HS-27A (cell line): ENCODE measurements around the gene DCAF11.
A peak's percentile ranks its signal among the peaks of the same experiment; 100 is the strongest.

Experiments used
- DNase-seq: peaks from one replicate; pipeline ENCODE4 v3.0.0-alpha.2; 2012; ENCODE audit warnings: low read depth, missing footprints

DCAF11 gene

DNA sequence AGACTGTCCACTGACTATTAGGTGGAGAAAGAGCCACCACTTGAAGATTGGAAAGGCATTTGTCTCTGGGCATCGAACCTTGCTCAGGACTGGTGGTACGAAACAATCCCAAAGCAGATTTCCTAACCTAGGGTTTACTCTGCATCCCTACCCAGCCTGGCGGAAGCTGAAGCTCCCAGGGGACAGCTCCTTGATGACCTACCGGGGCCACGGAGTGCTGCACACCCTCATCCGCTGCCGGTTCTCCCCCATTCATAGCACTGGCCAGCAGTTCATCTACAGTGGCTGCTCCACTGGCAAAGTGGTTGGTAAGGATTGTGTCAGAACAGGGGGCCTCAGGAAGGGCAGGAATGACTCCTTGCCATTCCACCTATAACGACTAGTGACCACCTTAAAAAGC is 6.6 kb downstream of the DCAF11 start:
- no peak for DNase-seq

DNA sequence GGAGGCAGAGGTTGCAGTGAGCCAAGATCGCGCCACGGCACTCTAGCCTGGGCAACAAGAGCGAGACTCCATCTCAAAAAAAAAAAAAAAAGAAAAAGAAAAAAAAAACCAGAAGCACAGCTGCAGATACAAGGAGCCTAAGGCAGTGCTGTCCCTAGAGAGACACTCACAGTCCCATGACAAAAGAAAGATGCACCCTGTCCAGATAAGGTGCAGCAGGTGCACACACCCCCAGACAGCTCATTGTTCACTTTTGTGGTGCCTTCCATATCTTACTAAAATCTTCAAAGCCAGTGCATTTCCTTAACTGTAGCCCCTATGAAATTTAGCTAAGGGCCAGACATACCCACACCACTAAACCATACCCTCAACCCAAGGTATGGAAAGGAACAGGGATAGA is 7.8 kb downstream of the DCAF11 start:
- no peak for DNase-seq

DNA sequence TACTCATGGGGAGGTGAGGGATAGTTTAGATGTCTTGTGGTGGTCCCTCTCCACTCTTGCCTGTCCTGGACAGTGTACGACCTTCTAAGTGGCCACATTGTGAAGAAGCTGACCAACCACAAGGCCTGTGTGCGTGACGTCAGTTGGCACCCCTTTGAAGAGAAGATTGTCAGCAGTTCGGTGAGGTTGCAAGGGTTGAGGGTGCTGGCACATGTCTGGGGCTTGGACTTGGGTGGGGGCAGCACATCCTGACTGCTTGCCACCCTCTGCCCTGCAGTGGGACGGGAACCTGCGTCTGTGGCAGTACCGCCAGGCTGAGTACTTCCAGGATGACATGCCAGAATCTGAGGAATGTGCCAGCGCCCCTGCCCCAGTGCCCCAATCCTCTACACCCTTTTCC is 8.3 kb downstream of the DCAF11 start:
- no peak for DNase-seq

DNA sequence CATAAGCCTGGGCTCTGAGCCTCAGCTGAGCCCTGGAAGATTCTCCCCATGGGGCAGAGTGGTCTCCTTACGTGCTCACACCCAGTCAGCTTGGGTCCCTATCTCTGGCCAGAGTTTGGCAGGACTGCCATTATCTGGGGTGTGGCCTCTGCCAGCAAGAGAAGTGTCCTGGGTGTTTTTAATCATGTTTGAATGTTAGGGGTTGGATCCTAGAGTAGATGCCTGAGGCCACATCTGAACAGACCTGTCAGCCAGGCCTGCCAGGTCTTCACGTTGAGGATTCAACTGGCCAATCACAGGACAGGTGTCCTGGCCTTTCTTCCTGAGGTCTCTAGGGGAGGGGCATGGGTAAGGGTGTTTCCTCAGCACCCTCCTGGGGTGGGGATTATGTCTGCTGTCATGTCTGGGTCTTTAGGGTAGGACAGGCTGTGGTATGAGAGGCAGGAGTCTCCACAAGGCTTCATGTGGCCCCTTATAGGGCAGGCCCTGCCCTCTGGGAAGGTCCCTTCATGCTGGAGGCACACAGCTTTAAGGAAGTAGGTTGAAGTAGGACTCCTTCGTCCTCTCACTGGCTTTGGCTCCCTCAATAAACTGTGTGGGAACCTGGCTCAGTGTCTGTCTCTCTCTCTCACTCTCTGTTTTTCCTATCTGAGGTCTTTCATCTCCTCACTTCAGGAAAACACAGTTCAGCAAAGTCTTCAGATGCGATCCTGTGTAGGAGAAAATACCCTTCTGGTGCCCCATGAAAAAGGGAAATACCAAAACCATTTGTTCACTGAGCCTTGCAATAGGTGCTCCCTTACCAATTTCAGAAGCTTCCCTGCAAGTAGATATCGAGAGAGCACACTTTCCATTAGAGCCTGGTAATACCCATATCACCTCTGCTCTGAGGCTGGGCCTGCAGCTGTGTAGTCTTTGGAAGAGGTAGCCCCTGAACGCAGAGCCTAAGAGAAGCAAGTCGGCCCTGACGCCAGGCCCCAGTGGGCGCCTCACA is 9.1 kb downstream of the DCAF11 start:
- no peak for DNase-seq

DNA sequence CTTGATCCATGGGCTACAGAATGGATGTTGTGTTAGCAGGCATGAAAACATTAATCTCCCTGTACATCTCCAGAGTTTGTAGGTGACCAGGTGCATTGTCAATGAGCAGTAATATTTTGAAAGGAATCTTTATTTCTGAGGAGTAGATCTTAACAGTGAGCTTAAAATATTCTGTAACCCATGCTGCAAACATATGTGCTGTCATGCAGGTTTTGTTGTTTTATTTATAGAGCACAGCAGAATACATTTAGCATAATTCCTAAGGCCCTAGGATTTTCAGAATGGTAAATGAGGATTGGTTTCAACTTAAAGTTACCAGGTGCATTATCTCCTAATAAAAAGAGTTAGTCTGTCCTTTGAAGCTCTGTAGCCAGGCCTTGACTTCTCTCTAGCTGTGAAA is 12.4 kb downstream of the DCAF11 start:
- no peak for DNase-seq

DNA sequence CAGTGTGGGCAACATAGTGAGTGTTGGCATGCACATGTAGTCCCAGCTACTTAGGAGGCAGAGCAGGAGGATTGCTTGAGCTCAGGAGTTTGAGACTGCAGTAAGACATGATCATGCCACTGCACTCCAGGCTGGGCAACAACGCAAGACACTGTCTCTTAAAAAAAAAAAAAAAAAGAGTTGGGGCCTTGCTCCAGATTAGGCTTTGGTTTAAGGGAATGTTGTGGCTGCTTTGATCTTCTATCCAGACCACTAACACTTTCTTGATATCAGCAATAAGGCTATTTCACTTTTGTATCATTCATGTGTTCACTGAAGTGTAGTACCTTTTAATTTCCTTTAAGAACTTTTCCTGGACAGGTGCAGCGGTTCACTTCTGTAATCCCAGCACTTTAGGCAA is 13.1 kb downstream of the DCAF11 start:
- no peak for DNase-seq

DNA sequence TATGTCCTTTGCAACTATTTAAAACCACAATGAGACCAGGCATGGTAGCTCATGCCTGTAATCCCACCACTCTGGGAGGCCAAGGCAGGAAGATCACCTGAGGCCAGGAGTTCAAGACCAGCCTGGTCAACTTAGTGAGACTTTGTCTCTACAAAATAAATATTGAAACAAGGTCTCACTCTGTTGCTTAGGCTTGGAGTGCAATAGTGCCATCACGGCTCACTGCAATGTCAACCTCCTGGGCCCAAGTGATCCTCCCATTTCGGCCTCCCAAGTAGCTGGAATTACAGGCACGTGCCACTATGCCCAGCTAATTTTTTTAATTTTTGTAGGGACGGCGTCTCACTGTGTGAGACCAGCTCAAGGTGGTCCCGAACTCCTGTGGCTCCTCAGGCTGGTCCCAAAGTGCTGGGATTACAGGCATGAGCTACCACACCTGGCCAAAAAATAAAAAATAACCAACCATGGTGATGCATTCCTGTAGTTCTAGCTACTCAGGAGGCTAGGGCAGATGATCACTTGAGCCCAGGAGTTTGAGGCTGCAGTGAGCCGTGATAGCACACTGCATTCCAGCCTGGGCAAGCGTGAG is 14.9 kb downstream of the DCAF11 start:
- no peak for DNase-seq

DNA sequence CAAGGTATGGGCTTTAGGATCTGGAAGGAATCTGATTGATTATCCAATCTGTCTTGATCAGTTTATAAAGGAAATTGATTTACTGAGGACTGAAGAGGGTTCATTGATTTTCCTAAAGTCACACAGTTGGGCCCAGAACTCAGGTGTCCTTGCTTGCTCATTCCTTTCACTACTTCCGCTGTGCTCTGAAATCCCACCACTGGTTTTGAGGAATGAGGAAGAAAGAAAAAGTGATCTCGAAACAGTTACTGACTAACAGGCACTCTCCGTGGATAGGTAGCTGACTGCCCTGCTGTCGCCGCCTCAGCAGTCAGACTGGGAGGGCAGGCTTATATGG is 15.8 kb downstream of the DCAF11 start, which contains the start of gene FITM1:
Gene FITM1 (plus strand): TSS at position 280 of the 337 bp plus-strand sequence. CDS start 905 bp downstream, outside the sequence.
- no peak for DNase-seq

DNA sequence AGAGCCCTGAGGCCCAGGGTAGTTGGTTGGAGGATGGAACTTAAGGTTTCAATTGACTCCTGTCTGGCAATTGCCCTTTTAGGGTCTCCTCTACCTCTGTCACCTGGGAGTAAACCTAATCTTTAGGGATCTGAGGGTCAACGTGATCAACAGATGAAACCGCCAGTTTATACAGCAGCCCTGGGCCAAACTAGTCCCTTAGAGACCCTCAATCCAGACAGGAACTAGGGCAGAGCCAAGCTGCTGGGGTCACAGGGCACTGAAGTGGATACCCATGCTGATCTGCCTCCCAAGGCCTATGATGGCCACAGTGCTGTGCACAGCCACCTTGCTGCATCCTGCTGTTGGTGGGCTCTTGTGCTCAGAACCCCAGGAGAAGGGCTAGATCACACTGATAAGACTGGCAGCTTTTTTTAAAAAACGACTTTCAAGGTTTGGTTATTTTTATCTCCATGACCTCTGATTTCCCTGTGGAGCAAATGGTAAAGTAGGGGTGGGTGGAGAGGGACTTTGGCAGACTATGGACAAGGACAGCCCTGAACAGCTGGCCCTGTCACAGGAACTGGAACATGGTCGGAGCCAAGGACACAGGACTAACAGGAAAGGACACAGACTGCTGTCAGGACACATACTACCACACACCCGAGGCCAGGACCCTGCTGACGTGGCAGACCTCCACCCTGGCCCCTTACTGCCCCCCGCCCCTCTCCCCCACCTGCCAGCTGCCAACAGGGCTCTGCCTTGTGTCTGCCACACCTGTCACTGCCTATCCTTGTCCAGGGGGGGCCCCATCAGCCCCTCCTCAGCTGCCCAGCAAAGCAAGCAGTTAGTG is 16.4 kb downstream of the DCAF11 start:
- DNase-seq: no peak

DNA sequence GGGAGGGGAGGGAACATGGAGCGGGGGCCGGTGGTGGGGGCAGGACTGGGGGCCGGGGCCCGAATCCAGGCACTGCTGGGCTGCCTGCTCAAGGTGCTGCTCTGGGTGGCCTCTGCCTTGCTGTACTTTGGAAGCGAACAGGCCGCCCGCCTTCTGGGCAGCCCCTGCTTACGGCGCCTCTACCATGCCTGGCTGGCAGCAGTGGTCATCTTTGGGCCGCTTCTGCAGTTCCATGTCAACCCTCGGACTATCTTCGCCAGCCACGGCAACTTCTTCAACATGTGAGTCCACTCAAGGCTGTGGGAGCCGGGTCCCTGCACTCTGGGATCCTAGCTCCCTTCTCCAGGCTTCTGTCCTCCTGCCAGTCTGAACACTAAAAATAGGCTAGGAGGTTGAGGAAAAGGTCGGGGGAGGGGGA is 17.0 kb downstream of the DCAF11 start:
- no peak for DNase-seq

DNA sequence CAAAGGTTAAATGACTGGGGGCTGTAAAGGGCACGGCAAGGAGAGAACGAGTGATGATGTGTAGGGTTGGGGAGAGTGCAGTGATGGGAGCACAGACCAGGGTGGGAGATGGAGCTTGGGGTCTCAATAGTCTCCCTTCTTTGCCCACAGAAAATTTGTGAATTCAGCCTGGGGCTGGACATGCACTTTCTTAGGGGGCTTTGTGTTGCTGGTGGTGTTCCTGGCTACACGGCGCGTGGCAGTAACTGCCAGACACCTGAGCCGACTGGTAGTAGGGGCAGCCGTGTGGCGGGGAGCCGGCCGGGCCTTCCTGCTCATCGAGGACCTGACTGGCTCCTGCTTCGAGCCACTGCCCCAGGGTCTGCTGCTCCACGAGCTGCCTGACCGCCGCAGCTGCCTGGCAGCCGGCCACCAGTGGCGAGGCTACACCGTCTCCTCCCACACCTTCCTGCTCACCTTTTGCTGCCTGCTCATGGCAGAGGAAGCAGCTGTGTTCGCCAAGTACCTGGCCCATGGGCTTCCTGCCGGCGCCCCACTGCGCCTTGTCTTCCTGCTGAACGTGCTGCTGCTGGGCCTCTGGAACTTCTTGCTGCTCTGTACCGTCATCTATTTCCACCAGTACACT is 17.6 kb downstream of the DCAF11 start:
- no peak for DNase-seq

DNA sequence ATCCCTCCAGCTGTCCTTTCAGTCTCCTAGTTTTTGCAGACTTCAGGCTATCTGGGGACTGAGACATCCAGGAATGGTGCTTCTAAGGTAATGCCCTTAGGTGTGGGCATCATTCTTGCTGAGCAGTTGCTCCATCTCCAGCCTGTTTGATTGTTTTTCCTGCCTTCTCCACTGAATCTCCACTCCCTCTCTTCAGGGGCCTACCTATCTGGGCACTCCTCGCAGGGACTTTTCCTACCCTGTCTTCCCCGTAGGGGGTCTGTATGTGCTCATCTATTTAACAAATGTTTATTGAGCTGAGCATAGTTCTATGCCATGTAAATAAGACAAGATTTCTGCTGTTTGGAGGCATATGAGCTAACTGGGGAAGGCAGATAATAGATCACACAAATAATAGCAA is 18.4 kb downstream of the DCAF11 start:
- DNase-seq: no peak

DNA sequence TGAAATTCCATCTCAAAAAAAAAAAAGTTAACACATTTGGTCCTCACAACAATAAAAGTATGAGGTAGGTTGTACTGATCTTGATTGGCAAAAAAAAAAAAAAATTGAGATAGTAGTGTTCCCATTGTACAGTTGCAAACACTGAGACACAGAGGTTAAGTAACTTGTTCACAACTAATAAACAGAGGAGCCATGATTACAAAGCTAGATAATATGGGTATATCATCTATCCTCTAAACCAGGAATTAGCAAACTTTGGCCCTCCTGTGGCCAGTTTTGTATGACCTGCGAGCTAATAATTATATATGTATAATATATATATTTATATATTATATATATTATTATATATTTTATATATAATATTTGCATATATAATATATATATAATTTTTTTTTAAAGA is 19.2 kb downstream of the DCAF11 start:
- DNase-seq: no peak

DNA sequence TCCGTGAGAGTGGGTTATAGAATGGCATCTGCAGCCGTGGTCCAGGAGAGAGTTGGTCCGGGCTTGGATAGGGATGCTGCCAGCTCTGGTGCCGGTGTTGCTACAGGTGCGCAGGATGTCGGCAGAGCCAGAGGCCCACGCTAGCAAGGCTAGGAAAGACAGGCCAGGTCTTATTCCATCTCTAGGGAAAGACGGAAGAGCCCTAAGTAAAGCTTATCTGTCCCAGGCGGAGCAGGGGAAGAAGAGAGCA is 20.9 kb downstream of the DCAF11 start:
- no peak for DNase-seq

DNA sequence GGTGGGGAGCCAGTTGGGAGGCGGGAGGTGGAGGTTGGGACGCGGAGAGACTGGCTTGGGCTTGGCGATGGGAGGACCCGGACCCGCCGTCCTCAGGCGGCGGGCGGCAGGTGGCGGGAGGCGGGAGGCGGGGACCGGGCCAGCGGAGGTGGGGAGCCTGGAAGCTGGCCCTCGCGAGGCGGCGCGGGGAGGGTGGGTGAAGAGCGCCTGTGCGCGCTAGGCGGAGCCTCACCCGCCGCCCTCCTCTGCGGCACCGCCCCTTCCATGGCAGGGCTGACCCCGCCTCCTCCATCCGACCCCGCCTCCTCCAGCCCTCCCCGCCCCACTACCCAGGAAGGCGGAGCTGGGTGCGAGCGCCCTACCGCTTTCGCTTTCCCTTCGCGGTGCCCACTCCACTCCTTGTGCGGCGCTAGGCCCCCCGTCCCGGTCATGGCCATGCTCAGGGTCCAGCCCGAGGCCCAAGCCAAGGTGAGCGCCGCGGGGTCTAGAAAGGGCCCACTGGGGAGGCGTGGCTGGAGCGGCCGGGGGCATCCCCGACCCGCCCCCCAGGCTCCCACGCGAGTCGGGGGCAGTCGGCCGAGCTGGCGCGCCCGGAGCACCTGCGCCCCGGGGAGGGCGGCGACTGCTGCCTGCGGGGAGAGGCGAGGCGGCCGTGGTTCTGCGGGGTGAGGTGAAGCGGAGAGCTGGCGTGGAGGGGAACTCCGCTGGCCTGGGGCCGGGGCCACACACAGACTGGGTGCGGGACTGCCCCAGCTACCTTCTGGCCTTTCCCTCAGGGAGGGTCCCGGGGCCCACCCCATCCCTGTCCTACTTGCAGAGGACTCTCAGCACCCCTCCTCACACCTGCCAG is 21.5 kb downstream of the DCAF11 start, which contains the start of gene PSME1:
Gene PSME1 (plus strand): TSS at position 361 of the 850 bp plus-strand sequence. CDS start 69 bp downstream, at position 430.
- peak; percentile 63 for DNase-seq

DNA sequence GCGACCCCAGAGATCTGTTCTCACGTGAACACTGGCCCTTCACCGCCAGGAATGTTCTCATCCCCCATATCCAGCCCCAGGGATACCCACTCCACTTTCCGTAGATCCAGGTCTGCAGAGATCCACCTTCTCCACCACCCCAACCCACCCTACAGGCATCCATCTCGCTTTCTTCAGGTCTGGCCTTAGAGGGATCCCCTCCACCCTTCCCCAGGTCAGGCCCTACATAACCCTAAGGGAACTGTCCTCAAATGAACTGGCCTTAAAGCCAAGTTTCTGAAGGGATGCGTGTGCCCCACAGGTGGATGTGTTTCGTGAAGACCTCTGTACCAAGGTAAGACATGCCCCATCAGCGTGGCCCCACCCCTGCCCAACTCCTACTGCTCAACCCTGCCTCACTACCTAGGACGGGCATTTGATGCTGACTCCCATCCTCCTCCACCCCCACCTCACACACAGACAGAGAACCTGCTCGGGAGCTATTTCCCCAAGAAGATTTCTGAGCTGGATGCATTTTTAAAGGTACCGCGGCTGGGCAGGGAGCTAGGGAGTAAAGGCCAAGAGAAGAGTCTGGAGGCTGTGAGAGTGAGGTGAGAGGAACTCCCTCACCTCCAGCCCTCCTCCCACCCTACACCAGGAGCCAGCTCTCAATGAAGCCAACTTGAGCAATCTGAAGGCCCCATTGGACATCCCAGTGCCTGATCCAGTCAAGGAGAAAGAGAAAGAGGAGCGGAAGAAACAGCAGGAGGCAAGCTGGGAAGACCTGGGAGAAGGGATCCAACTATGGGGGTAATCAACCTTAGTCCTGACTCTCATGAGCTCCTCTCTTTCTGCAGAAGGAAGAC is 22.3 kb downstream of the DCAF11 start:
- DNase-seq: no peak

DNA sequence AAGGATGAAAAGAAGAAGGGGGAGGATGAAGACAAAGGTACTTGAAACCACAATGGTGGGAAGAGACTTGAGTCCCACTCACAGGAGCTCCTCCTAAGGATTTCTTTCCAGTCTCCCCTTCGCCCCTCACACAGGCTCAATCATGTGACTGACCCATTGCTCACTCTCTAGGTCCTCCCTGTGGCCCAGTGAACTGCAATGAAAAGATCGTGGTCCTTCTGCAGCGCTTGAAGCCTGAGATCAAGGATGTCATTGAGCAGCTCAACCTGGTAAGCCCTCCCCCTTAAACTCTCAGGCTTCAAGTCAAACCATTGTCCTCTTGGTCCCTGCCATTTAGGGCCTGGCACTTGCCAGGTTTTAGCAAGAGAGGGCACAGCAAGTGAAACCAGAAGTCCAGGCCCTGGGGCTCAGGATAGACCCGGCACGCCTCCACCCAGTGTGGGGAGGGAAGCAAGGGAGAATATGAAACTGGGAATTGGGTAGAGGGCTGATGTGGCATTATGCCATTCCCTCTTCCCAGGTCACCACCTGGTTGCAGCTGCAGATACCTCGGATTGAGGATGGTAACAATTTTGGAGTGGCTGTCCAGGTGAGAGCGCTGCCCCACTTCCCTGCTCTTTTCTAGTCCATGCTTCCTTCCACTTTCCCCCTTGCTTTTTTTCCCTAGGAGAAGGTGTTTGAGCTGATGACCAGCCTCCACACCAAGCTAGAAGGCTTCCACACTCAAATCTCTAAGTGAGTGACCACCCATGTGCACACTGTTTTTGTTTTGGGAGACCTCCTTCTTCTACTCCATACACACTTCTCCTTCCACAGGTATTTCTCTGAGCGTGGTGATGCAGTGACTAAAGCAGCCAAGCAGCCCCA is 23.2 kb downstream of the DCAF11 start:
- no peak for DNase-seq

DNA sequence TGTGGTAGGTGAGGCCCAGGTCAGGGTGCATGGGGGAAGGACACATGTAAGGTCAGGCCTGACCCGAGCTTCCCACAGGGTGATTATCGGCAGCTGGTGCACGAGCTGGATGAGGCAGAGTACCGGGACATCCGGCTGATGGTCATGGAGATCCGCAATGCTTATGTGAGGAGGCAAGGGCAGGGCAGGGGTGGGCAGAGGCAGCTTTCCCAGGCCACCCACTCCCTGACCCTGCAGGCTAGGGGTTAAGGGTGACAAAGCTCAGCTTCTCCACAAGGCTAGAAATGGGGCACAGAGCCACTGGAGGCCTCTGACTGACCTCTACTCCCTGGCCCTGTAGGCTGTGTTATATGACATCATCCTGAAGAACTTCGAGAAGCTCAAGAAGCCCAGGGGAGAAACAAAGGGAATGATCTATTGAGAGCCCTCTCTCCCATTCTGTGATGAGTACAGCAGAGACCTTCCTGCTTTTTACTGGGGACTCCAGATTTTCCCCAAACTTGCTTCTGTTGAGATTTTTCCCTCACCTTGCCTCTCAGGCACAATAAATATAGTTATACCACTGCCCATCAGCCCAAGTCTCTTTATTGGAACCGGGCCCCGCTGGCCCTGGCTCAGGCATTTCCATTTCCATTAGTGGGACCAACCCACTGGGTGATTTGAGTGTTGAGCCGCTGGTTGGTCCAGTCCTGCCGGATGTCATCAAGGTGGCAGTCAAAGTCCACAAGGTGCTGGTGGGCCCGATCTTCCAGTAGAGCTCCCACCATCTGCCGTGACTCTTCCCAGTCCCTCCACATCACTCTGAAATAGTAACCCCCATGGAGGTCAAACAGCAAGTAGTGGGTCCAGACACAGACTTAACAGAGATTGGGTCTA is 24.1 kb downstream of the DCAF11 start:
- DNase-seq: no peak
